HG03469 (cell line): ENCODE measurements around the gene SCGB1D2.
"Not testable (repeated sequence)": the region's sequence is repeated elsewhere in the genome, so short reads cannot be mapped to it uniquely, and the experiment has no call there.

Experiments
- ATAC-seq: cut with Tn5 transposase; IDR thresholded peaks from one replicate; pipeline ENCODE4 v1.9.1; 2021; ENCODE audit warnings: mild to moderate bottlenecking, moderate library complexity, moderate number of reproducible peaks; ENCODE audit not compliant: unreplicated experiment

The SCGB1D2 gene, protein sequence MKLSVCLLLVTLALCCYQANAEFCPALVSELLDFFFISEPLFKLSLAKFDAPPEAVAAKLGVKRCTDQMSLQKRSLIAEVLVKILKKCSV

DNA sequence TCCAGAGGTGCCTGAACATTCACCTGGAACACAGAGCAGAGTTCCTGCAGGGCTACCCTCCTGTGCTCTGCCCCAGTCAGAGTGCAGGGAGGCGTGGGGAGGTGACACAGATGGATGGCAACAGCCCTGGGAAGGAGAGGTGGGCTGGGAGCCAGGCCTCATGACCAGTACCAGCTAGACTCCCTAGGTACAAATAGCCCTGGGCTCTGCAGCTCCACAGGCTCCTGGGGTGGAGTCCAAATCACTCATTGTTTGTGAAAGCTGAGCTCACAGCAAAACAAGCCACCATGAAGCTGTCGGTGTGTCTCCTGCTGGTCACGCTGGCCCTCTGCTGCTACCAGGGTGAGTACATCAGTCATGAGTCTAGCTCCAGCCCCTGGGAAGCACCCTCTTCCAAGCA is at the start of gene SCGB1D2:
TSS of gene SCGB1D2 (plus strand) at position 219 of the 400 bp plus-strand sequence. CDS start at position 288, 69 bp downstream.
- ATAC-seq: no peak

DNA sequence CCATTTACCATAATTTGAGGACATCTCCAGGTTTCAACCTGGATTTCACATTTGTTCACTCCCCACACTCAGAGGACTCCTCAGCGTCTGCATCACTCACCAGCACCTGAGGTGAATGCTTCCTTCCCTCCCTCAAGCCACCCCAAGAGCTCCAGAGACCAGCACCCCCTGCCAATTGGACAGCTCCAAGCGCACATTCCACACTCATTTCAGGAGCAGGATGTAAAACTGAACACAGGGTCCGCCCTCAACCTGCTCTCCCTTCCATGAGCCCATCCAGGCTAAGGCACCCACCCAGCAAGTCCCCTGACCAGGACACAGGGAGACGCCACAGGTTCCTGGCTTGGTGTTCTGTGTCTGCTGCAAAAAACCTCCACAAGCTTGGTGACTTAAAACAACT is 48.1 kb upstream of the SCGB1D2 start:
- ATAC-seq: no peak

- ATAC-seq: not testable (repeated sequence)
Observed at GRCh38 chr11:62195010-62195409, 47.0 kb upstream of the SCGB1D2 start.

DNA sequence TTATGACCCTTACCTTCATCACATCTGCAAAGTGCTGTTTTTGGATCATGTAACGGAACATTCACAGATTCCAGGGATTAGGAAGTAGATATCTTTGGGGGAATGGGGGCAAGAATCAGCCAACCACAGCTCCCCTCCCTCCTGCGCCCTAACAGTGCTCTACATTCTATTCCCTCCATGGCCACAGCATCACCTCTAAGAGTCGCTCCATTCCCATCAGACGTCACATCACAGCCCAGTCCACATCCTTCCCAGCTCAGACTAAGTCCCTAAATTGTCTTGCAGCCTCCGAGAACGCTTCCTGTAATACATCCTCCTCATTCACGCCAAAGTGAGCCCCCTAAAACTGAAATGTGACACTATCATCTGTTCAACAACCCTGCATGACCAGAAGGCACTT is 46.1 kb upstream of the SCGB1D2 start:
- no peak for ATAC-seq

GRCh38 chr11:62197400-62197799 is 44.6 kb upstream of the SCGB1D2 start:
- ATAC-seq: not testable (repeated sequence)

DNA sequence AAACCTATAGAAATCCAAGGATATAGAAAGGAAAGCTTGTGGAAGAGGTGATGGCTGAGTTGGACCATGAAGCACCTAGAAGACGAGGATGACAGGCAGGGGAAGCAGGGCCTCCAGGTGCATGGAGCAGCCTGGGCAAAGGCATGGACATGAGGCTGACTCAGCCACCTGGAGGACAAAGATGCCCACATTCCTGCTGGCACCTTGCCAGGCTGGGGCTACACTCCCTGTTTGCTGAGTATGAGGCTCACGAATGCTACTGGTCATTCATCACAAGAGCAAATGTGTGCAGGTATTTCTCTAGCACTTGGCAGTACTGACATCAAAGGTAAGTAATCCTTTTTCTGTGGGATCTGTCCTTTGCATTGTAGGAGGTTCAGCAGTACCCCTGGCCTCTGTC is 40.7 kb upstream of the SCGB1D2 start:
- no peak for ATAC-seq

DNA sequence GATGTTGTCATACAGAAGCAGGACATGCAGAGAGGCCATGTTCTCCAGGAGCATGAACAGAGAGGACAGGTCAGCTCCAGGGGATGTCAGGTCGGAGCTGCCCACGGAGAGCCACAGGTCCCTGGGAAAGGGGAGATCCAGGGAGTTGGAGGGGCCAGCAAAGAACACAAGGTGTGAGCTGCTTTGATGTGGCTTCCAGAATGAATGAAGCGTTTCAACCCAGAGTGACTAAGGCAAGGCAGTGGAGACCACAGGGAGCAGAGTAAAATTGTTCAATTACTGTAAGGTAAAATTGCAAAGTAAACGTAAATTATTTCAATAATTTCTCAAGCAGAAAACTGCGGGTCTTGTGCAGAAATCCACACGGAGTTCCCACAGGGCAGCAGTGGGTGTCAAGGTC is 39.1 kb upstream of the SCGB1D2 start:
- ATAC-seq: no peak

GRCh38 chr11:62204430-62204829 is 37.6 kb upstream of the SCGB1D2 start:
- ATAC-seq: no peak

DNA sequence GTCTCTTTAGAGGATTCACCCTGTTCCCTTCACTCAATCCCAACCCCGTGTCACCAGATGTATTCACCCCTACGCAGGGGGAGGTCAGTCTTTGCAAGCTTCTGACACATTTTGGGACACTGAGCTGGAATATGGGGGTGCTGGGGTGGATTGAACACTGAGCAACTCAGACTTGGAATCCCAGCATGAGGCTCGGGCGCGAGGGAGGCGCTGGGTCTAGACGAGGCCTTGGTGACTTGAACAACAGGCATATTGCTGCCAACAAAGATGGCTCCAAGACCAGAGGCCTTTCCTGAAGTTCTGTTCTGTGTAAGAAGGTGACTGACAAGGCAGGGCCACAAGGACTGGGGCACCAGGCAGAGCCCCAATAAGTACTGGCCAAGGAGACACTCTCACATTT is 36.6 kb upstream of the SCGB1D2 start:
- ATAC-seq: no peak

- ATAC-seq: not testable (repeated sequence)
Observed at GRCh38 chr11:62206276-62207066, 35.6 kb upstream of the SCGB1D2 start.

- no peak for ATAC-seq
Observed at GRCh38 chr11:62208785-62209144, 33.3 kb upstream of the SCGB1D2 start.

- ATAC-seq: no peak
Observed at GRCh38 chr11:62217191-62217748, 24.8 kb upstream of the SCGB1D2 start.

DNA sequence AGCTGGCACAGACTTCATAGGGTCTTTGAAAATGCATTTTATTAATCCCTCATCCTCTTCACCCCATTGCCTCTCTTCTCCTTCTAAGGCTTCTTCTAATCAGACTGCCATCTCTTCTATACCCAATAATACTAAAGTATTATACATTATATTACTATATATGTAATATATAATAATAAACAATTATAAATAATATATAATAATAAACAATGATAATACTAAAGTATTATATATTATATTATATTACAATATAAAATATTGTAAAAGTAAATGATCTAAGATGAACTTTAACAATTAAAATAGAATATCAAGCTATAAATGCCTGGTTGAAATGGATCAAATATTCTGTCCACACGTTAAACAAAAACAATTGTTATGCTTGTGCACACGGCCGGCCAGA is 20.5 kb upstream of the SCGB1D2 start:
- no peak for ATAC-seq

- no peak for ATAC-seq
Observed at GRCh38 chr11:62223095-62223494, 18.9 kb upstream of the SCGB1D2 start.

DNA sequence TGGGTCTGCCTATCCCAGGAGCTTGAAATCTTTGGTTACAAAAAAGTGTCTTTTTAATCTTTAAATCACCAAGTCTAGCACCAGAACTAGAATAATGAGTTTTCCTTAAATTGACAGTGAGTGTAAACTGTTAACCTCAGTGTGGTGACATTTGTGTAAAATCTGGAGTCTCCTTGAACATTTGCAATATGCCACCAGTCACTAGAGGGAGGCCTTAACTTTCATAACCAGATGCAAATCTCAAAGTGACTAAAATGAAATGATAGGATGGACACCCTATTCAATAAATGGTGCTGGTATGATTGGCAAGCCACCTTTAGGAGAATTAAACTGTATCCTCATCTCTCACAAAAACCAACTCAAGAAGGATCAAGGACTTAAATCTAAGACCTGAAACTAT is 8.3 kb upstream of the SCGB1D2 start:
- no peak for ATAC-seq

DNA sequence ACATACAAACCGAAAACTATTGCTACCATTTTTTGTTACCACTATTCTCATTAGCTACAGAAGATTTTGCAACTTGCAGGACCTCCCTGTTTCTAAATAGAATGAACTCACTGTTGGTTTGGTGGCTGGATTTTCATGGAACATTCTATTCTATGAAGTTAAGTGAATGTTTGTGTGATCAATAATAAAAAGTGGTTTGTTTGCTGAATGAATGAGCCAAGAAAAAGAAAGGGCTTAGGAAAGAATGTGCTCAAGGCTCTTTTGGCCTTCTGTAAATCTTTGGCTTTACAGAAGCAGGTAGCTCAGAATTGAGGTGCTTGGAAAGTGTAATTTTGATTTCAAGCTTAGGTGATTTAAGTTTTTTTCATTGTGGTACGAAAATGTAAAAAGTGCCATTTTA is 5.9 kb upstream of the SCGB1D2 start:
- ATAC-seq: no peak

DNA sequence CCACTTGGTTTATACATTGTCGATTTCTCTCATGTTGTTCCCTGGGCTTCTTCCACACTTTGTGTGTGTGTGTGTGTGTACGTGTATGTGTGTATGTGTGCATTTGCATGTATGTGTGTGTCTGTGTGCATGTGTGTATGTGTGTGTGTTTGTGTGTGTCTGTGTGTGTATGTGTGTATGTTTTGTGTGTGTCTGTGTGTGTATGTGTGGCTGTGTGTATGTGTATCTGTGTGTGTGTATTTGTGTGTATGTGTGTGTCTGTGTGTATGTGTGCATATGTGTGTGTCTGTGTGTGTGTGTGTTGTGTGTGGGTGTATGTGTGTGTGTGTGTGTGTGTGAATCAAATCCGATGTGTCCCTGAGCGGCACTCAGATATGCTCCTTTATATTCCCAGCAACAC is 4.5 kb upstream of the SCGB1D2 start:
- no peak for ATAC-seq

GRCh38 chr11:62238151-62238550 is 3.9 kb upstream of the SCGB1D2 start:
- ATAC-seq: no peak

- ATAC-seq: no peak
Observed at GRCh38 chr11:62241095-62241494, 944 bp upstream of the SCGB1D2 start.

GRCh38 chr11:62245271-62245753 is 3.3 kb downstream of the SCGB1D2 start:
- ATAC-seq: no peak

DNA sequence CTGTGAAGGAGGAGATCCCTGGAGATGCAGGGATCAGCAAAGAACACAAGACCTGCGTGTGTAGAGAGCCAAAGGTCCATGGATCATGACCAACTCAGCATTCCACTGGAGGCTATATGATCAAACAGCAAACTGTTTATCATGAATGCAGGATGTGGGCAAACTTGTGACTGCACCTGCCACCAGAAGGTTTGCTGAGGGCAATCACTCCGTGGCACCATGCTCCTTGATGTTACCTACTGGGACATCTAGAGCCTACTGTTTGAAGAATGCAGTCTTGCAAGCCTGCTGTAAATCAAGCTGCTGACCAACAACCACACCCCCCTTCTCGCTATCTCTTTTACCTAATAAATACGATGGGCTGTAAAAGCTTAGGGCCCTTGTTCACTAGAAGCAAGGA is 9.7 kb downstream of the SCGB1D2 start:
- ATAC-seq: no peak

- no peak for ATAC-seq
Observed at GRCh38 chr11:62253999-62254542, 12.0 kb downstream of the SCGB1D2 start.
